Measurements from ENCODE around the gene TRIO.

Gene TRIO

DNA sequence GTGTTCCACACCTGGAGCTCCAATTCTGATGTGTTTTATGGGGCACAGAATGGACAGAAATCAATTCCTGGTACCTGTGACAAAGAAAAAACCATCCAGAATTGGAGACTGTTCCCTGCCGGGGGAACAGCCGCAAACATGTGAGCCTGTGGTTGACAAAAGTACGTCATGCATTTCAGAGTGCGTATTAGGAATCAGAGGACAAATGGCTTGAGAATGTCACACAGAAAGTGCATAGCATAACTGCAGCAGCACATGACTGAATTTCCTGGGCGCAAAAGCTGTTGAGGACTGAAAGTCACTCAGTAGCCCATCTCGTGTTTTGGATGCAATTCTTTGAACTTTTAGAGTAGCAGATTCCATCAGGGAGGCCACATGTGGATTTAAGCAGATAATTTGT, 85.1 kb downstream of the TRIO start:
- in situ Hi-C loops (cut with HindIII; ENCODE audit: low pct_ligation_motif_present, low pct_unique_long_range_greater_than_20kb, low sequenced_read_pairs), result no loop called here

GRCh38 chr5:14229181-14229580, 86.0 kb downstream of the TRIO start:
- in situ Hi-C loops (cut with HindIII; ENCODE audit: low pct_ligation_motif_present, low pct_unique_long_range_greater_than_20kb, low sequenced_read_pairs), result no loop called here
- no peak for DNase-seq

More for the DNA sequence above, 85.1 kb downstream of the TRIO start:
- DNase-seq, result no peak

DNA sequence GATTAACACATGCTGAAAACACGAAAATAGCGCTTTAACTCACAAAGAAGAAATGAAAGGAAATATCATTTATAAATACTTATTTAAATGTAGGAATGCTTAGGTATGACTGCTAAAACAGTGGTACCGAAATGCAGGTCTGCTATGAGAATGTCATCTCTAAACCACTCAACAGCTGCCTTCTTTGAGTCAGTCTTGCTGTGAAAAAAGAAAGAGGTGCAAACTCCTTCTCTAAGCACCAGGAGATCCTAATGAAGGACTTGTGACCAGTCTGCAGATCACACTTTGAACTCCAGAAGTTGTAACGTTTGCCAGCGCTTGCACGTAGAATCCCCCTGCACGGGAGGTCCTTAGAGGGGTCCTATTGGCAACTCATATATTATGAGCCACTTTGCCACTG, 86.6 kb downstream of the TRIO start:
- no peak for DNase-seq
- in situ Hi-C loops (cut with HindIII; ENCODE audit: low pct_ligation_motif_present, low pct_unique_long_range_greater_than_20kb, low sequenced_read_pairs), result no loop called here

DNA sequence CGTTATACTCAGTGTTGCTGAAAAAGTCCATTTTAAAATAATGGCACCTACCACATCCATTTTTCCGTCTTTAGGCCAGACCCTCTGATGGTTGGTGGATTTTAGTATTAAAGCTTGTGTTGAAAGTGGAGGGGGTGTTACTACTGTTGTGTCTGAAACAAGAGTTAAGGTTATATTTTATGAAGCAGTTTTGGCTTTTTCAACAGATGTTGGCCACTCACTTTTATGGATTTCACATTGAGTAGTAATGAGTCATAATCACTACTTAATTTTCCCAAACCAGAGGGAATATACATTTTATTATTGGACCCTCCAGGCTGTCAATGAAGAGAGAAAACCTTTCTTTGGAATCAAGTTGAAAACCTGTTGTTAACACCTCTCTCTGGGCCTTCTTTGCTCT, 88.0 kb downstream of the TRIO start:
- DNase-seq, result no peak
- in situ Hi-C loops (cut with HindIII; ENCODE audit: low pct_ligation_motif_present, low pct_unique_long_range_greater_than_20kb, low sequenced_read_pairs), result no loop called here

GRCh38 chr5:14231890-14232289, 88.7 kb downstream of the TRIO start:
- in situ Hi-C loops (cut with HindIII; ENCODE audit: low pct_ligation_motif_present, low pct_unique_long_range_greater_than_20kb, low sequenced_read_pairs), result no loop called here
- DNase-seq, result no peak

DNA sequence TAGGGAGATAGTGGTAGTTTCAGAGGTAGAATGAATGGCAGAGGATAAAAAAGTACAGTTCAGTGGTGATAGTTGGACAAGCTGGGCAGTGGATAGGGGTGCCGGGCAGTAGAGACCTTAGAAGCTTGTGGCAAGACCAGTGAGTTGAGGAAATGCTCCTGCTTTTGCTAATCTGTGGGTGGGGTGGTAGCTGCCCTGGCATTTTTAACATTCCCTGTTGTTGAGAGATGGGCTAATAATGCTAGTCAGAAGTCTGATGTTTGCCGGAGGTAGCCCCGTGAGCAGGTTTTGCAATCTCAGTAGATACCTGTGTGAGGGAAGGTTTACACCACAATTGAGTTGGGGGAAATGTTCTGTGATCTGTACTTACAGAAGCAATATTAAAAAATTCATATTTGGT, 91.1 kb downstream of the TRIO start:
- in situ Hi-C loops (cut with HindIII; ENCODE audit: low pct_ligation_motif_present, low pct_unique_long_range_greater_than_20kb, low sequenced_read_pairs), result no loop called here
- peak; percentile 29 for DNase-seq

- DNase-seq, result no peak
- in situ Hi-C loops (cut with HindIII; ENCODE audit: low pct_ligation_motif_present, low pct_unique_long_range_greater_than_20kb, low sequenced_read_pairs), result no loop called here
Observed at GRCh38 chr5:14235872-14236271, 92.7 kb downstream of the TRIO start.

GRCh38 chr5:14236757-14237156, 93.6 kb downstream of the TRIO start:
- no peak for DNase-seq
- in situ Hi-C loops (cut with HindIII; ENCODE audit: low pct_ligation_motif_present, low pct_unique_long_range_greater_than_20kb, low sequenced_read_pairs), result no loop called here

GRCh38 chr5:14237317-14238086, 94.4 kb downstream of the TRIO start:
- in situ Hi-C loops (cut with HindIII; ENCODE audit: low pct_ligation_motif_present, low pct_unique_long_range_greater_than_20kb, low sequenced_read_pairs), result no loop called here
- no peak for DNase-seq

DNA sequence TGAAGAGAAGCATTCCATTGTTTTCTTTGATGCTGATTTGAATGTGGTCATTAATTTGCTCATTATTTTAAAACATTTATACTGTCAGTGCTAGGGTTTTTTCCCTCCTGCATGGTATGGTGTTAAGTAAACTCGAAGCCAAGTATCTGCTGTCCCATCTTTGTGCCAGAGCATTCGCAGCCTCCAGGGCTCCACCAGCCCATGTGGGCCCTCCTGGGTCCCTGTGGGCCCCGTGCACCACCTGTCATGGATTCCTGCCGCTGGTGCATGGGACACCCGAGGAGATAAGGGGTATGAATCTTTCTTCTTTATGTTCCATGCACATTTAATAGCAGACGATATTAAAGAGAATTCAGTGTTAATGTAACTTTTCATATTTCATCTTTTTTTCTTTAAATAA, 95.1 kb downstream of the TRIO start:
- in situ Hi-C loops (cut with HindIII; ENCODE audit: low pct_ligation_motif_present, low pct_unique_long_range_greater_than_20kb, low sequenced_read_pairs), result no loop called here

DNA sequence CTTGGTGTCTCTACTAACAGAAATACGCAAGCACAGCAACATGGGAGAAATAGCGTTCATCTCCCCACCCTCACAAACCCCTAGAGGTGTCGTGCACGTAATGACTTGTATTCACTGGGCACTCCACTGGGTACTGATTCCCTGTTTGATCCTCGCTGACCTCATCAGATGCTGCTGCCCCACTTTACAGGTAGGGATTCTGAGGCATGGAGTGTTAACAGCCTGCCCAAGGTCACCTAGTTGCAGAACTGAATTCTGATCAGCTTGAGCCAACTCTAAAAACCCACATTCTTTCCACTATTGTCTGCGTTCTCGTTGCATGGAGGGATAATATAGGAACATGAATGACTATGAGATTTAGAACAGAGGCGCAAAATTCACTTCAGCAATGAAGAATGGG, 96.3 kb downstream of the TRIO start:
- DNase-seq, result no peak
- in situ Hi-C loops (cut with HindIII; ENCODE audit: low pct_ligation_motif_present, low pct_unique_long_range_greater_than_20kb, low sequenced_read_pairs), result no loop called here

More for the DNA sequence above, 95.1 kb downstream of the TRIO start:
- no peak for DNase-seq

GRCh38 chr5:14239951-14240350, 96.8 kb downstream of the TRIO start:
- in situ Hi-C loops (cut with HindIII; ENCODE audit: low pct_ligation_motif_present, low pct_unique_long_range_greater_than_20kb, low sequenced_read_pairs), result no loop called here
- no peak for DNase-seq

DNA sequence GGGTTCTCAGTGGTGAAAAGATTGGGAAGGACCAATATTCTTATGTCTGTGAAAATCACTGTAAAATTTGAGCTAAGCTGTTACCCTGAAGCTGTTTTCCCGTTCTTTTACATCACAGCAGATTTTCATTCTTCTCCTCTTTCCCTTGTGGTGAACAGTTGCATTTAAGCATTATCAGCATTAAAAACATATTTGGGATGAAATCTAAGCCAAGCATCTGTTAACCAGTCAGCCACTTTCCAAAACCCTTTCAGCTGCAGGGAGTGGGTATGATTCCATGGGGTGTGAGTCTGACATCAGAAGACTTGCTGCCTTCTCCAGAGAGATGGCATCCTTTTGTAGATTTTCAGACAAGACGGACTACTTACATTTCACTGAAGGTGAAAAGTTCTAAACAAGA, 97.2 kb downstream of the TRIO start:
- no peak for DNase-seq
- in situ Hi-C loops (cut with HindIII; ENCODE audit: low pct_ligation_motif_present, low pct_unique_long_range_greater_than_20kb, low sequenced_read_pairs), result no loop called here

DNA sequence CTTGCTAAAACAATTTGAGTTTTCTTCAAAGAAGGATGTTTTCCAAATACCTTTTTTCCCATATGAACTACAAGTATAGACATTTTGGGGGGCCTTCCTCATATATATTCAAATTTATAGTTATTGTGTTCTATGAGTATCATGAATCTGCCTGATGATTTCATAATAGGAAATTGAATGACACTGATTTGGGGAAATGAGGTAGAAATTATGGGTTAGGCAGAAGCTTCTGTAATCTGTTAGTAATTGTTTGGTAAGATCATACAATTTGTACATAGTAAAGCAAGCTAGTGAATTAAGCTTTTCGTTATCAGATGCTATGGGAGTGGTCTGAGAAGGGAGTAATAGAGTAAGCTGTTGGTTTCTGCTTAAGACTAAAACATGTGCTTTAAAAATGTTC, 98.0 kb downstream of the TRIO start:
- in situ Hi-C loops (cut with HindIII; ENCODE audit: low pct_ligation_motif_present, low pct_unique_long_range_greater_than_20kb, low sequenced_read_pairs), result no loop called here

GRCh38 chr5:14242447-14242846, 99.3 kb downstream of the TRIO start:
- no peak for DNase-seq
- in situ Hi-C loops (cut with HindIII; ENCODE audit: low pct_ligation_motif_present, low pct_unique_long_range_greater_than_20kb, low sequenced_read_pairs), result no loop called here

More for the DNA sequence above, 98.0 kb downstream of the TRIO start:
- DNase-seq, result no peak

DNA sequence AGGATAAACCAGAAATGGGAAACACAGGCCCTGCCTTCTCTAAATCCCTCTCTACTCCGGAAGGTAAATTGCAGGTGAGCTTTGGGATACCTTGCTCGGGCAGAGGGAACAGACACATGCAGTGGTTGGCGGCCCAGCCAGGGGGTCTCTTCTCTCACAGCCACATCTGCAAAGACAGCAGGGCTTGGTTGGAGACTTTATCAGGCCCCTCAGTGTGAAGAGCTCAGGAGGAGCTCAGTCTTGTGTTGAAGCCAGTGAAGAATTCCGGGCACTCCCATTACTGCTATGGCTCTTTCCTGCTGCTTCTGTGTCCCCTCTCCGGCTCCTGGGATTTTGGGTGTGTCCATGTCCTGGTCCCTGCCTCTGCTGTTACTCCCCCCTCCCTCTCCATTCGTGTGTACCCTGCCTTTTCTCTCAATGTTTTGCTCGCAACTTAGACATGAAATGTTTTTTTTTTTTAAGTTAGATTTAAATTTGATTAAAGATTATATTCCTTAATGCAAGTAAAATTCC, 99.8 kb downstream of the TRIO start:
- in situ Hi-C loops (cut with HindIII; ENCODE audit: low pct_ligation_motif_present, low pct_unique_long_range_greater_than_20kb, low sequenced_read_pairs), result no loop called here
- no peak for DNase-seq

DNA sequence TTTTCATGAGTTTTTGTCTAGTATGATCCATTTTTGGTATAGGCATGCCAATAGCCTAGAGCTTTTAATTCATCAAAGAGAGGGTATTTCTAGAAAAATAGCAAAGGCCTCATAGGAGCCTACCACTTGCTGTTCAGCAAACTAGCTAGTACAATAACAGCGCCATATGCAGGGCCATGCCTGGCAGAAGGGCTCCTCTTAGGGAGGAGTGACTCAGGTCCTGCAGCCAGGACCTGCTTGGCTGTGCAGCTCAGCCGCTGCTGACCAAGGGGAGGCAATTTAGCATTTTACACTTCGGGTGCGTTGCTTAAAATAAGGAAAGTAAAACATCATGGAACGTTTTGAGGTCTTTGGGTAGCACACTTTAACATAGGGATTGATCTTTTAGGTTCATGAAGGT, 100.6 kb downstream of the TRIO start:
- in situ Hi-C loops (cut with HindIII; ENCODE audit: low pct_ligation_motif_present, low pct_unique_long_range_greater_than_20kb, low sequenced_read_pairs), result no loop called here
- no peak for DNase-seq

- in situ Hi-C loops (cut with HindIII; ENCODE audit: low pct_ligation_motif_present, low pct_unique_long_range_greater_than_20kb, low sequenced_read_pairs), result no loop called here
- DNase-seq, result no peak
Observed at GRCh38 chr5:14244721-14245120, 101.6 kb downstream of the TRIO start.

- DNase-seq, result no peak
- in situ Hi-C loops (cut with HindIII; ENCODE audit: low pct_ligation_motif_present, low pct_unique_long_range_greater_than_20kb, low sequenced_read_pairs), result no loop called here
Observed at GRCh38 chr5:14245132-14245925, 102.2 kb downstream of the TRIO start.
